IMR-90 (cell line): ENCODE measurements around the gene PDE4B. TPM values are rescaled to one million over a fixed set of nuclear protein-coding genes. Genes with fewer than 3 reads are reported as not detected.

Experiments used
- ATAC-seq: fragments of 200-7000 bp; cut with Tn5 transposase; 2 replicates; pipeline ENCODE4 v1.9.1; 2020; ENCODE audit warnings: low read depth, mild to moderate bottlenecking, moderate library complexity
- BruUV-seq: library from RNA; stranded (reverse); fragments of 400-500 nt; replicated peaks from 2 replicates; lab custom pipeline; 2021; lab: Mats Ljungman, UMichigan
- CTCF ChIA-PET: fragments of 300-600 bp; formaldehyde crosslinking; extraction: SDS; loops from one replicate; lab custom pipeline; 2021; ENCODE audit warnings: antibody characterized with exemption; lab: Yijun Ruan, JAX
- POLR2A ChIA-PET: fragments of 300-600 bp; sonication (Branson Sonifier 250); formaldehyde crosslinking; loops from one replicate; lab custom pipeline; 2022; ENCODE audit warnings: antibody characterized with exemption; ENCODE audit not compliant: unreplicated experiment; lab: Charles Lee
- DNase-seq: peaks from one replicate; pipeline ENCODE4 v3.0.0; 2013
- H2AFZ ChIP-seq: replicated peaks from 2 replicates; pipeline ENCODE3; 2013; ENCODE audit warnings: low read length, mild to moderate bottlenecking; ENCODE audit not compliant: poor library complexity
- H2AK5ac ChIP-seq: 2 replicates; pipeline ENCODE4 v1.6.1; 2013; ENCODE audit warnings: low read depth, low read length, inconsistent platforms
- H2AK9ac ChIP-seq: replicated peaks from 2 replicates; pipeline ENCODE3; 2013; ENCODE audit warnings: mild to moderate bottlenecking, low read depth, low read length, moderate library complexity; ENCODE audit not compliant: poor library complexity
- H2BK120ac ChIP-seq: 2 replicates; pipeline ENCODE4 v1.6.1; 2013; ENCODE audit warnings: low read depth, low read length, inconsistent platforms
- H2BK15ac ChIP-seq: 3 replicates; pipeline ENCODE4 v1.6.1; 2013; ENCODE audit warnings: low read depth, low read length, inconsistent platforms
- H2BK20ac ChIP-seq: 2 replicates; pipeline ENCODE4 v1.6.1; 2013; ENCODE audit warnings: low read depth, mild to moderate bottlenecking, inconsistent platforms, low read length, moderate library complexity
- H2BK5ac ChIP-seq: 2 replicates; pipeline ENCODE4 v1.6.1; 2013; ENCODE audit warnings: mild to moderate bottlenecking, low read depth, low read length, inconsistent platforms; ENCODE audit not compliant: poor library complexity, severe bottlenecking
- H3K14ac ChIP-seq: replicated peaks from 2 replicates; pipeline ENCODE4 v1.6.1; 2013; ENCODE audit warnings: low read depth, low read length, inconsistent platforms
- H3K18ac ChIP-seq: 2 replicates; pipeline ENCODE4 v1.6.1; 2013; ENCODE audit warnings: low read depth, low read length, control low read depth
- H3K23ac ChIP-seq: 2 replicates; pipeline ENCODE4 v1.6.1; 2013; ENCODE audit warnings: low read depth, low read length, inconsistent platforms
- H3K27ac ChIP-seq: 2 replicates; pipeline ENCODE4 v1.5.1; 2013; ENCODE audit warnings: mild to moderate bottlenecking, control low read depth, low read length; ENCODE audit not compliant: insufficient read depth
- H3K27me3 ChIP-seq: 2 replicates; pipeline ENCODE4 v1.6.1; 2013; ENCODE audit warnings: low read length; ENCODE audit not compliant: control insufficient read depth, insufficient read depth
- H3K36me3 ChIP-seq: 2 replicates; pipeline ENCODE4 v1.6.1; 2013; ENCODE audit warnings: low read length, mixed read lengths; ENCODE audit not compliant: control insufficient read depth, insufficient read depth
- H3K4ac ChIP-seq: 2 replicates; pipeline ENCODE4 v1.6.1; 2013; ENCODE audit warnings: low read depth, low read length, inconsistent platforms
- H3K4me1 ChIP-seq: 2 replicates; pipeline ENCODE4 v1.6.1; 2013; ENCODE audit warnings: low read length, mixed read lengths; ENCODE audit not compliant: control insufficient read depth, insufficient read depth
- H3K4me2 ChIP-seq: 2 replicates; pipeline ENCODE4 v1.6.1; 2013; ENCODE audit warnings: low read depth, mild to moderate bottlenecking, control low read depth, low read length, moderate library complexity
- H3K4me3 ChIP-seq: 2 replicates; pipeline ENCODE4 v1.5.1; 2013; ENCODE audit warnings: low read depth, mild to moderate bottlenecking, control low read depth, low read length, moderate library complexity; ENCODE audit not compliant: insufficient read depth
- H3K56ac ChIP-seq: 2 replicates; pipeline ENCODE4 v1.6.1; 2013; ENCODE audit warnings: low read length, inconsistent platforms; ENCODE audit not compliant: insufficient read depth; ENCODE audit errors: extremely low read depth
- H3K79me1 ChIP-seq, 2 experiments: 2 replicates each; pipeline ENCODE4 v1.6.1; 2013; ENCODE audit warnings: low read length in 2 of 2, inconsistent platforms in 1 of 2, low read depth in 1 of 2
- H3K9ac ChIP-seq: 2 replicates; pipeline ENCODE4 v1.6.1; 2013; ENCODE audit warnings: low read depth, low read length, control low read depth
- H3K9me1 ChIP-seq: 2 replicates; pipeline ENCODE4 v1.6.1; 2013; ENCODE audit warnings: low read length, inconsistent platforms; ENCODE audit not compliant: insufficient read depth
- H3K9me3 ChIP-seq: 2 replicates; pipeline ENCODE4 v1.6.1; 2013; ENCODE audit warnings: low read length; ENCODE audit not compliant: control insufficient read depth, insufficient read depth
- H4K20me1 ChIP-seq: 2 replicates; pipeline ENCODE4 v1.6.1; 2013; ENCODE audit warnings: low read length, inconsistent platforms; ENCODE audit not compliant: insufficient read depth
- H4K5ac ChIP-seq: 2 replicates; pipeline ENCODE4 v1.6.1; 2013; ENCODE audit warnings: mild to moderate bottlenecking, low read depth, low read length, control low read depth
- H4K8ac ChIP-seq, 2 experiments: 2 replicates each; pipeline ENCODE4 v1.6.1; 2013; ENCODE audit warnings: low read depth in 2 of 2, low read length in 2 of 2, control low read depth in 1 of 2, inconsistent platforms in 1 of 2
- H4K91ac ChIP-seq: 2 replicates; pipeline ENCODE4 v1.6.1; 2013; ENCODE audit warnings: low read depth, low read length, inconsistent platforms; ENCODE audit not compliant: insufficient read depth
- BHLHE40 ChIP-seq: fragments of 150-350 bp; IDR thresholded peaks from 2 replicates; pipeline ENCODE4 v1.6.1; 2016; ENCODE audit warnings: mild to moderate bottlenecking, low read depth, low read length
- FOS ChIP-seq: fragments of 150-350 bp; IDR thresholded peaks from 2 replicates; pipeline ENCODE4 v1.6.1; 2016; ENCODE audit warnings: low read depth, low read length
- MAFK ChIP-seq: IDR thresholded peaks from 2 replicates; pipeline ENCODE4 v1.6.1; 2012; ENCODE audit warnings: low read depth, low read length, improper control_type of control experiment
- MXI1 ChIP-seq: IDR thresholded peaks from 2 replicates; pipeline ENCODE4 v1.6.1; 2012; ENCODE audit warnings: low read depth, mild to moderate bottlenecking, low read length, moderate library complexity, borderline replicate concordance
- RFX5 ChIP-seq: IDR thresholded peaks from 2 replicates; pipeline ENCODE4 v1.8.0; 2012; ENCODE audit warnings: low read depth, mild to moderate bottlenecking, low read length, moderate library complexity
- SMC3 ChIP-seq: fragments of 150-350 bp; IDR thresholded peaks from 2 replicates; pipeline ENCODE4 v1.6.1; 2016; ENCODE audit warnings: low read depth, mild to moderate bottlenecking, antibody characterized with exemption, low read length, moderate library complexity
- WGBS, 2 experiments: methylation state at CpG; one replicate each; pipeline versions ENCODE4 v1.1.5 to v1.1.7; 2013; ENCODE audit warnings: missing lambda C conversion rate in 2 of 2; ENCODE audit not compliant: insufficient read length in 1 of 2; ENCODE audit errors: extremely low coverage in 2 of 2; 5-methylcytosine and 5-hydroxymethylcytosine counted together
- dilution Hi-C: fragments of 300-500 bp; cut with HindIII; formaldehyde crosslinking; loops from one replicate; pipeline ENCODE4 v1.14.3; 2018; ENCODE audit warnings: low sequenced_read_pairs; ENCODE audit not compliant: unreplicated experiment
- in situ Hi-C: fragments of 300-500 bp; cut with MboI; formaldehyde crosslinking; loops from 3 replicates; pipeline ENCODE4 v1.14.3; 2019; ENCODE audit warnings: low sequenced_read_pairs, inconsistent platforms, mixed read lengths
- intact Hi-C: fragments of 100-400 bp; cut with micrococcal nuclease; formaldehyde crosslinking; loops from 2 replicates; pipeline ENCODE4 v1.10.0; 2022
- polyA plus RNA-seq, 3 experiments: library from polyadenylated mRNA; depleted of rRNA; stranded (reverse); fragments of >200 nt; gene quantifications; 2 replicates each; pipeline ENCODE4 v1.2.3, GENCODE V29; 2012; ENCODE audit warnings: low replicate concordance in 1 of 3
- total RNA-seq: library from RNA; depleted of rRNA; stranded (reverse); fragments of >200 nt; gene quantifications from 2 replicates; pipeline ENCODE4 v1.2.3, GENCODE V29; 2012
- TF ChIP-seq, protein P1 (sequence below): conservative IDR thresholded peaks from 2 replicates; pipeline ENCODE4 v1.5.1; 2012; ENCODE audit warnings: mild to moderate bottlenecking, low read depth, low read length, improper control_type of control experiment

PDE4B gene
- total and polyA plus RNA-seq, 2 of the 4 experiments (the other 2 are of a cell fraction), result 5.8 to 21.3 TPM

DNA sequence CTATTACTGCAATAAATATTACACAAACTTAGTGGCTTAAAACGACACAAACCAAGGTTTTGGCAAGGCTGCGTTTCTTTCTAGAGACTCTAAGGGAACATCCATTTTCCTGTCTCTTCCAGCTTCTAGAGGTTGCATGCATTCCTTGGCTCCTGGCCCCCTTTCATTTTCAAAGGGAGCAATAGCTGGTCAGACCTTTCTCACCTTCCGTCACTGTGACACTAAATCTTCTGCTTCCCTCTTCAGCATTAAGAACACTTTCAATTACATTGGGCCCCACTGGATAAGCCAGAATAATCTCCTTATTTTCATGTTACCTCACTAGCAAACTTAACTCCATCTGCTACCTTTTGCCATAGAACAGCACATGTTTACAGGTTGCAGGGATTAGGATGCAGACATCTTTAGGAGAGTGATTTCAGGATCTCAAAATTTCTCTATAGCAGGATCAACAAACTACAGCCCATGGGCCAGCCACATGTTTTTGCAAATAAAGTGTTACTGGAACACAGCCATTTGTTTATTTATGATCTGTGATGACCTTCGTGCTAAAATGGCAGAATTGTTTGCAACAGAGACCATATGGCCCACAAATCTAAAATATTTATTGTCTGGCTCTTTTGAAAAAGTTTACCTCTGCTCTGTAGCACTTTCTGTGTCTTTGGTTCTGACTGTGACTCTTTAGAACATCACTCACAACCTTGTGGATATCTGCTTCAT is 519.7 kb downstream of the PDE4B start:
- no peak overlapping the region for H3K4me2 ChIP-seq
- no peak overlapping the region for H2BK5ac ChIP-seq
- no peak overlapping the region for H3K56ac ChIP-seq
- no peak overlapping the region for H2BK120ac ChIP-seq
- ChIA-PET POLR2A (no interaction called here), CTCF (no interaction called here)
- H3K27me3 ChIP-seq, result no peaks in the 10 kb centered on the region
- no peak overlapping the region for H3K18ac ChIP-seq
- H2BK20ac ChIP-seq, result no peak overlapping the region
- no CpG with 5 or more reads among the region's 4 CpGs for WGBS, 2 experiments
- no peak overlapping the region for H3K9ac ChIP-seq
- H4K5ac ChIP-seq, result no peak overlapping the region
- no peak overlapping the region for H2BK15ac ChIP-seq
- H3K27ac ChIP-seq, result no peak overlapping the region
- TF ChIP-seq MAFK, result no peak
- TF ChIP-seq, protein P1, sequence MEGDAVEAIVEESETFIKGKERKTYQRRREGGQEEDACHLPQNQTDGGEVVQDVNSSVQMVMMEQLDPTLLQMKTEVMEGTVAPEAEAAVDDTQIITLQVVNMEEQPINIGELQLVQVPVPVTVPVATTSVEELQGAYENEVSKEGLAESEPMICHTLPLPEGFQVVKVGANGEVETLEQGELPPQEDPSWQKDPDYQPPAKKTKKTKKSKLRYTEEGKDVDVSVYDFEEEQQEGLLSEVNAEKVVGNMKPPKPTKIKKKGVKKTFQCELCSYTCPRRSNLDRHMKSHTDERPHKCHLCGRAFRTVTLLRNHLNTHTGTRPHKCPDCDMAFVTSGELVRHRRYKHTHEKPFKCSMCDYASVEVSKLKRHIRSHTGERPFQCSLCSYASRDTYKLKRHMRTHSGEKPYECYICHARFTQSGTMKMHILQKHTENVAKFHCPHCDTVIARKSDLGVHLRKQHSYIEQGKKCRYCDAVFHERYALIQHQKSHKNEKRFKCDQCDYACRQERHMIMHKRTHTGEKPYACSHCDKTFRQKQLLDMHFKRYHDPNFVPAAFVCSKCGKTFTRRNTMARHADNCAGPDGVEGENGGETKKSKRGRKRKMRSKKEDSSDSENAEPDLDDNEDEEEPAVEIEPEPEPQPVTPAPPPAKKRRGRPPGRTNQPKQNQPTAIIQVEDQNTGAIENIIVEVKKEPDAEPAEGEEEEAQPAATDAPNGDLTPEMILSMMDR, result no peak
- no peak for TF ChIP-seq RFX5
- no peak for TF ChIP-seq SMC3
- TF ChIP-seq FOS, result no peak
- no peak for TF ChIP-seq MXI1
- TF ChIP-seq BHLHE40, result no peak
- H4K20me1 ChIP-seq, result no peaks in the 10 kb centered on the region
- no peak overlapping the region for H3K14ac ChIP-seq
- H3K4me3 ChIP-seq, result no peak overlapping the region
- no TSS peak for BruUV-seq
- intact Hi-C loops, result no loop called here
- H3K36me3 ChIP-seq, result no peaks in the 10 kb centered on the region
- no peaks in the 10 kb centered on the region for H3K9me3 ChIP-seq
- H3K23ac ChIP-seq, result no peak overlapping the region
- dilution Hi-C loops, result no loop called here
- no peak overlapping the region for H2AK9ac ChIP-seq
- H3K79me1 ChIP-seq, result no peaks in the 10 kb centered on the region
- H3K9me1 ChIP-seq, result no peaks in the 10 kb centered on the region; the same call in 1 of the 2 replicates
- no peak overlapping the region for H4K91ac ChIP-seq
- DNase-seq, result no peak
- peaks cover 8% of the 10 kb centered on the region for H3K4me1 ChIP-seq
- ATAC-seq, result no peak
- no peak overlapping the region for H2AK5ac ChIP-seq
- no peak overlapping the region for H4K8ac ChIP-seq
- in situ Hi-C loops, result no loop called here
- no peak overlapping the region for H3K4ac ChIP-seq
- no peak overlapping the region for H2AFZ ChIP-seq
